Uterus (tissue), 2 donors: ENCODE results near the gene HOXB2.

ENCODE experiments used
- CTCF ChIP-seq, 4 experiments: fragments of 200-600 bp in 2 of 4; fragments of 450-650 bp in 2 of 4; sonication (generic) in 2 of 4; IDR thresholded peaks; one replicate each; pipeline ENCODE4 v1.5.1; 2016 to 2019; ENCODE audit warnings: antibody characterized with exemption in 4 of 4, mild to moderate bottlenecking in 2 of 4, moderate library complexity in 1 of 4
- POLR2A ChIP-seq, 2 donors: fragments of 450-650 bp; IDR thresholded peaks; one replicate each; pipeline ENCODE4 v1.6.1; 2016; ENCODE audit warnings: antibody characterized with exemption in 2 of 2, mild to moderate bottlenecking in 1 of 2, moderate library complexity in 1 of 2

GRCh38 chr17:48541036-48541576 lies 3.8 kb downstream of the HOXB2 start:
- TF ChIP-seq CTCF (IDR thresholded peaks at IDR 0.05) (no peak), POLR2A (IDR thresholded peaks at IDR 0.05) (no peak)
